ENCODE results near the gene LRIT3. TPM values are rescaled to one million over a fixed set of nuclear protein-coding genes. Genes with fewer than 3 reads are reported as not detected.

LRIT3 gene
- total RNA-seq, 1 experiment from 2014 or later: 0.11 TPM

GRCh38 chr4:109810552-109811387 lies 37.1 kb upstream of the LRIT3 start:
- Histone ChIP-seq H2AFZ (ENCODE audit: low read length) (no peak overlapping the region), H3K4me3 (ENCODE audit: low read length) (no peak overlapping the region), H3K4me2 (ENCODE audit: low read length) (no peak overlapping the region), H3K79me2 (ENCODE audit: low read length) (peaks cover 3% of the 10 kb centered on the region), H3K27me3 (ENCODE audit: low read length) (no peaks in the 10 kb centered on the region), H3K4me1 (ENCODE audit: insufficient read depth, low read length) (no peaks in the 10 kb centered on the region), H3K9ac (ENCODE audit: low read length) (no peak overlapping the region), H4K20me1 (ENCODE audit: low read length) (no peaks in the 10 kb centered on the region), H3K9me3 (ENCODE audit: low read length) (no peaks in the 10 kb centered on the region), H3K27ac (ENCODE audit: low read length) (no peak overlapping the region), H3F3A (ENCODE audit: low read length, unreplicated experiment) (no peaks in the 10 kb centered on the region), H3K9me2 (replicated peaks; ENCODE audit: low read length) (no peaks in the 10 kb centered on the region), H3K36me3 (ENCODE audit: low read depth, low read length) (no peaks in the 10 kb centered on the region)
- DNase-seq (no peak), ATAC-seq (no peak)
- TF ChIP-seq EZH2phosphoT487 (IDR thresholded peaks at IDR 0.05; ENCODE audit: borderline replicate concordance, low read length) (no peak), CTCF (conservative IDR thresholded peaks at IDR 0.05; ENCODE audit: low read depth, low read length) (no peak), EZH2 (IDR thresholded peaks at IDR 0.05; ENCODE audit: low read length, unreplicated experiment) (no peak)
- CTCF ChIA-PET: no interaction called here
- POLR2A ChIA-PET (ENCODE audit: unreplicated experiment): interaction anchor here (0.6 kb wide), 1 partner anchor 110 kb away, joined by 3 read pairs; no protein-coding TSS in a partner anchor
- intact Hi-C loops (cut with micrococcal nuclease): no loop called here
- no TSS peak for BruUV-seq (replicated peaks)

- Histone ChIP-seq H3K9me2 (replicated peaks; ENCODE audit: low read length) (no peaks in the 10 kb centered on the region), H3F3A (ENCODE audit: low read length, unreplicated experiment) (no peaks in the 10 kb centered on the region), H3K9me3 (ENCODE audit: low read length) (no peaks in the 10 kb centered on the region), H3K27ac (ENCODE audit: low read length) (no peak overlapping the region), H3K27me3 (ENCODE audit: low read length) (no peaks in the 10 kb centered on the region), H3K4me1 (ENCODE audit: insufficient read depth, low read length) (0 out of 2 replicates have a peak, but pooled peaks cover 1% of the 10 kb centered on the region), H3K79me2 (ENCODE audit: low read length) (peaks cover 12% of the 10 kb centered on the region), H4K20me1 (ENCODE audit: low read length) (no peaks in the 10 kb centered on the region), H3K4me2 (ENCODE audit: low read length) (no peak overlapping the region), H3K9ac (ENCODE audit: low read length) (no peak overlapping the region), H2AFZ (ENCODE audit: low read length) (no peak overlapping the region), H3K4me3 (ENCODE audit: low read length) (no peak overlapping the region), H3K36me3 (ENCODE audit: low read depth, low read length) (no peaks in the 10 kb centered on the region)
- ATAC-seq: no peak
- no peak for TF ChIP-seq EZH2 (IDR thresholded peaks at IDR 0.05; ENCODE audit: low read length, unreplicated experiment)
- no peak for TF ChIP-seq EZH2phosphoT487 (IDR thresholded peaks at IDR 0.05; ENCODE audit: borderline replicate concordance, low read length)
- TF ChIP-seq CTCF (conservative IDR thresholded peaks at IDR 0.05; ENCODE audit: low read depth, low read length): no peak
- ChIA-PET POLR2A (ENCODE audit: unreplicated experiment) (no interaction called here), CTCF (no interaction called here)
- DNase-seq: no peak
- no TSS peak for BruUV-seq (replicated peaks)
- intact Hi-C loops (cut with micrococcal nuclease): no loop called here
Observed at GRCh38 chr4:109811707-109812106, 36.2 kb upstream of the LRIT3 start.
